ENCODE results near the gene SLC6A17.

- no peak for TF ChIP-seq CTCF (IDR thresholded peaks at IDR 0.05)
- TF ChIP-seq EP300 (IDR thresholded peaks at IDR 0.05), result no peak
- TF ChIP-seq POLR2AphosphoS5 (IDR thresholded peaks at IDR 0.05), result no peak
- TF ChIP-seq POLR2A (IDR thresholded peaks at IDR 0.05; ENCODE audit: low read depth), result no peak
Observed at GRCh38 chr1:110213143-110213540, 62.8 kb downstream of the SLC6A17 start.

Measured in esophagus muscularis mucosa (tissue), 4 donors.